Measurements from ENCODE around the gene GHSR.
A peak's percentile ranks its signal among the peaks of the same experiment; 100 is the strongest.

The GHSR gene, protein sequence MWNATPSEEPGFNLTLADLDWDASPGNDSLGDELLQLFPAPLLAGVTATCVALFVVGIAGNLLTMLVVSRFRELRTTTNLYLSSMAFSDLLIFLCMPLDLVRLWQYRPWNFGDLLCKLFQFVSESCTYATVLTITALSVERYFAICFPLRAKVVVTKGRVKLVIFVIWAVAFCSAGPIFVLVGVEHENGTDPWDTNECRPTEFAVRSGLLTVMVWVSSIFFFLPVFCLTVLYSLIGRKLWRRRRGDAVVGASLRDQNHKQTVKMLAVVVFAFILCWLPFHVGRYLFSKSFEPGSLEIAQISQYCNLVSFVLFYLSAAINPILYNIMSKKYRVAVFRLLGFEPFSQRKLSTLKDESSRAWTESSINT

DNA sequence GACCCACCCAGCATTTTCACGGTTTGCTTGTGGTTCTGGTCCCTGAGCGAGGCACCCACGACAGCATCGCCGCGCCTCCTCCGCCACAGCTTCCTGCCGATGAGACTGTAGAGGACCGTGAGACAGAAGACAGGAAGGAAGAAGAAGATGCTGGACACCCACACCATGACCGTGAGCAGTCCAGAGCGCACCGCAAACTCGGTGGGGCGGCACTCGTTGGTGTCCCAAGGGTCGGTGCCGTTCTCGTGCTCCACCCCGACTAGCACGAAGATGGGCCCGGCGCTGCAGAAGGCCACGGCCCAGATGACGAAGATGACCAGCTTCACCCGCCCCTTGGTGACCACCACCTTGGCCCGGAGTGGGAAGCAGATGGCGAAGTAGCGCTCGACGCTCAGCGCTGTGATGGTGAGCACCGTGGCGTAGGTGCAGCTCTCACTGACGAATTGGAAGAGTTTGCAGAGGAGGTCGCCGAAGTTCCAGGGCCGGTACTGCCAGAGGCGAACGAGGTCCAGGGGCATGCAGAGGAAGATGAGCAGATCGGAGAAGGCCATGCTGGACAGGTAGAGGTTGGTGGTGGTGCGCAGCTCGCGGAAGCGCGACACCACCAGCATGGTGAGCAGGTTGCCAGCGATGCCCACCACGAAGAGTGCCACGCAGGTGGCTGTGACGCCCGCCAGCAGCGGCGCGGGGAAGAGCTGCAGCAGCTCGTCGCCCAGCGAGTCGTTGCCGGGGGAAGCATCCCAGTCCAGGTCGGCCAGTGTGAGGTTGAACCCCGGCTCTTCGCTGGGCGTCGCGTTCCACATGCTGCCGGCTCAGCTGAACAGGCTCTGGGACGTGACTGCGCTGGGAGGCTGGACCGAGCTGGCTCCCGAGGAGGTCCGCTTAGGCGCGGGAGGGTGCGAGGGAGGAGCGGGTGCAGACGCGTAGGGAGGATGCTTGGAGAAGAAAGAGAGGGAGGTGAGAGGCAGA lies at the start of gene GHSR:
Gene GHSR, minus strand, starts transcription at position 846 of the 969 bp plus-strand sequence. Its CDS starts 43 bp downstream, at position 803.
- DNase-seq: no peak

DNA sequence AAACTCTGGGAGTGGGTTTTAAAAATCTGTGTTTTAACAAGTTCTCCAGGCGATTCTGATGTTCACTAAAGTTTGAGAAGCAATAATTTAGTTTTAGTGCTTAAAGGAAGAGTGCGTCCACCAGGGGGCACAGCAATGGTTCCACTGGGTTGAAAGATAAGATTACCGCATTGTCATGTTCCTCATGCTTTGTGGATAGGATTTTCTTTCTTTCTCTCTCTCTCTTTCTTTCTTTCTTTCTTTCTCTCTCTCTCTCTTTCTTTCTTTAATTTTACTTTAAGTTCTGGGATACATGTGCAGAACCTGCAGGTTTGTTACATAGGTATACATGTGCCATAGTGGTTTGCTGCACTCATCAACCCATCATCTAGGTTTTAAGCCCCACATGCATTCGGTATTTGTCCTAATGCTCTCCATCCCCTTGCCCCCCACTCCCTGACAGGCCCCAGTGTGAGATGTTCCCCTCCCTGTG lies 42.0 kb upstream of the GHSR start:
- DNase-seq: peak; percentile 30

DNA sequence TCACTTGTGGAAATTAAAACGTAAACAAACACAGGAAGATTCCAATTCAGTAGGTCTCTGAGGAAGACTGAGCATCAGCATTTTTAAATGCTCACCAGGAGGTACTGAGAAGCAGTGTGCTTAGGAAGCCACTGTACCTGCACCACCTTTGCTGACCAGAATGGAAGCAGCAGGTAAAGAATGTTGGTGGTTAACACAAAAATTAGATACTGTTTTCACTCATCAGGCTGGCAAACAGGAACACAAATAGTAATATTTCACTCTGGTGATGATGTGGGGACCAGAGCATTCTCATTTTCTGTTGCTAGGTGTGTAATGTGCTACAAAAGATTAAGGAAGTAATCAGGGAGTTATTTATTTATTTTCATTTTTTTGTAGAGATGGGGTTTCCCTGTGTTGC lies 29.9 kb upstream of the GHSR start:
- DNase-seq: no peak

DNA sequence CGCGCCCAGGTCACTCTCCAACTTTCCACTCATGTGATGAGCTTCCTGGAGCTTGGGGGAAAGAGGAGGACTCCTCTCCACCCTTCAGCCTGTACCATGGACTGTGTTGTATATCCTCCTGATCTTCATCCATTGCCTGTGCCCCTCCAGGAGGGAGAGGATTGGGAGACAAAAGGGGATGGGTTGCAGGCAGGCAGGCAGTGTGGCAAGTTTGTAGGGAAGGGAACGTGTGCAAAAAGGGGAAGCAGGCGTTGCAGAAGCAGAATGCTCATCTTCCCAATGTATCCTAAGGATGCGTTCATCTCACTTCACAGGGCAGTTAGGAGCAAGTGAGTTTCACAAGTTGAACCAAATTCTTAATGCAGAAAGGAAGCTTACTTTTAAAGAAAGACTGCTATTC lies 28.1 kb upstream of the GHSR start:
- no peak for DNase-seq

DNA sequence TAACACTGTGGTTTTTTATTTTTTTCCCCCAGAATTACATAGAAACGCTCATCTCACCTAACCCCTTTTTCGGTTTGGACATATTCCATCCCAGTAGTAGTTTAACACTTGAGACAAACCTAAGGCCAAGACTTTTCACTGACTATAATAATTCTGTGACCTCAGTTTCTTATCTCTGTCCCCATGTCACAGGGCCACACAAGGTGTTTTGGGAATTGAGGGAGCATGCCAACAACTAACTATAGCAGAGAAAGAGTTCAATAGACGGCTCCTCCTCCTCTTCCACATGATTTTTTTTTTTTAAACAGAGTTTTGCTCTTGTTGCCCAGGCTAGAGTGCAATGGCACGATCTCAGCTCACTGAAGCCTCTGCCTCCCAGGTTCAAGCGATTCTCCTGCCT lies 27.4 kb upstream of the GHSR start:
- DNase-seq: no peak

DNA sequence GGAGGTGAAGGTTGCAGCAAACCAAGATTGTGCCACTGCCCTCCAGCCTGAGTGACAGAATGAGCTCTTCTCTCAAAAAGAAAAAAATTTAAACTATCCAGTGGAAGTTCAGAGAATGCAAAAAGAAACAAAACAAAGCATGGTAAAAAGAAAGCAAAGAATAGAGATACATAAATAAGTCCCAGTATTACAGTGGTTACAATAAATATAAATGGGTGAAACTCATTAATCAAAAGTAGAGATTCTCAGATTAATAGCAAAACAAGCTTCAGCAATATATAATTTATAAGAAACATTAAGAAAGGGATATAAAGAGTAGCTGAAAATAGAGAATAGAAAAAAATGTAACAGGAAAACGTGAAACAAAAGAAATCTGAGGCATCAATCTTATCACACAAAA lies 23.6 kb upstream of the GHSR start:
- DNase-seq: no peak

DNA sequence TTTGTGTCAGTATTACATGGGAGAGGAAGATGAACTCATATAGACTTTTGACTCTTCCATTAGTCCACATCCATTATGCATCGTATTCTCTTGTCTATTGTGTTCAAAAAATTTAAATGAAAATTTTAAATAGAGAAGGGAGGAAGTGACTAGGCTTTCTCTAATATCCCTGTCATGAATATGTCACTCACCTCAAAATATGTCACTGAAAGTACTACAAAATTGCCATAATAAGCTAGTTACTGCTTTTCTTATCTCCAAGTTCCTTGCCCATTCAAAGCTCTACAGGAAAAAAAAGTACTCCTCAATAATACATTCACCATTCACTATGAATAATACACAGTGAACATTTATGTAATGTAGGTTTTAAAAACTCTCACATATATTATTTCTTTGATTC lies 22.3 kb upstream of the GHSR start:
- DNase-seq: no peak

DNA sequence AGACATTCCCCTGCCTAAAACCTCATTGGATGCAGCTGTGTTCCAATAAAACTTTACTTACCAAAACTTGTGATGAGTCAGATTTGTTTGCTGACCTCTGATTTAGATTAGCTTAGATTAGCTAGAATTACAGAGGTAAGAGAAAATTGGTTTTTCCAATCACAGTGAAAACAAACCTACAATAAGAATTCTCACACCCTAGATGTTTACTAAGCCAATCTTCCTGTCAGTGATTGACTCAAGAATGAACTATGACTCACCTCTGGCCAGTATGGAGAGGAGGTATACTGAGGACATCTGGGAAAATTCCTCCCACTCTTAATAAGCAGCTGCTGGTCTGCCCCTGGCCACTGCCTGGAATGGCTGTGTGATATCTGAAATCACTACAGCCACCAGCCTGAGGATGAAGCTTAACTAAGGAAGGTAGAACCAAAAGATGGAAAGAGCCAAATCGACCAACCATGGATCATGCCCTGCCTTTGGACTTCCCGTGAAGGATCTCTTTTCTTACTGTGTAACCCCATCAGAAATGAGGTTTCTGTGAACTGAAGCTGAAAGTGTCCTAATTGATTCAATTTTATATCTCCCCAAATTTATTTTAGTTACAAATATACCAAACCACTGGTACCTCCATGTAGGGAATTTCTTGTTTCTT lies 19.0 kb upstream of the GHSR start:
- no peak for DNase-seq

DNA sequence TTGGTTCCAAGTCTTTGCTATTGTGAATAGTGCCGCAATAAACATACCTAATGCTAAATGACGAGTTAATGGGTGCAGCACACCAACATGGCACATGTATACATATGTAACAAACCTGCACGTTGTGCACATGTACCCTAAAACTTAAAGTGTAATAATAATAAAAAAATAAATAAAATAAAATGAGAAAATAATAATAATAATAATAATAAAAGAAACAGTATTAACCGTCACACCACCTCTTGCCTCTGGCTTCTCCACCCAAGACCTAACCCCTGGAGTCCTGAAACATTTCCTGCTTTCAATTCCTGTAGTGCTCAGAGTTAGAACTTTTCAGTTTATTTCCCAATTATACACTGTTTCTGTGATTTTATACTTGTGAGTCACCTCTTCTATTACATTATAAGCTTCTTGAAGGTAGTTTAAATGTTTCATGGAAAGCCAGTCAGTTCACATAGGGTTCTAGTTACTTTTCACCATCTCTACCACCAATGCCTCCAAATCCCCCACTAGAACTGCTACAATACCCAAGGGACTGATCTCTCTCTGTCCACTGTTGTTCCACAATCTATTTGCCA lies 18.4 kb upstream of the GHSR start:
- no peak for DNase-seq

DNA sequence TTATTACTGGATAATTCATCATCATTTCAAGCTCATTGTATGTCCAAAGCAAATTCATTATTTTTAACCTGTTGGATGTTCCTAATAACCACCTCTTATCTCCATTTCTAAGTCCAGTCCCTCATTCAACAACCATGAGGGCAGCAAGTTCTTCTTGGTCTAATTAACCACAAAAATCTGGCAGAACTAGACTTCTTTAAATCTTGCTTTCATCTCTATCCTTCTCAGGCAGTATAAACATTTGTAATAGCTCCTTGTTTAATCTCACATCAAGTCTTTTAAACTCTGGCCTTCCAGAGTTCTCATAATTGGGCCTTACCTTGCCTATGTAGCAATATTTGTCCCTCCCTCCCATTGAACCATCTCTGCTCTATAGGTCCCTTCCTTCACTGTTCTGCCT lies 17.0 kb upstream of the GHSR start:
- no peak for DNase-seq

DNA sequence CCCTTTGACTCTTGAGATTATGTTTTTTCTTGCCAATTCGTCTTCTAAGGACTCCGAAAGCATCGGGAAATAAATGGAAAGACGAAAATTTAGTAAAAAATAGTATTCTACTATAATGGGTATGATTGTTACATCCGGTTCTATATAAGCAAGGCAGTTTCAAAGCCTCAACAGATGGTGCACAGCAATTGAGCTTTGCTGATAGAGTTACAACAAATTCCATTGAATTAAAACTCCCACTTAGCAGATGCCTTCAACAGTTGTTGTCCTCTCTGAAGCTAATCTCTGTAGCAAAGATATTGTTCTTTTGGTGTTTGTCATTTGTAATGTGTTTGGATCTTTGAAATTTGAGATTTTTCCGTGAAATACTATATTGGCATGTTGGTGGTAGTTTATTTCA lies 16.1 kb upstream of the GHSR start:
- no peak for DNase-seq

DNA sequence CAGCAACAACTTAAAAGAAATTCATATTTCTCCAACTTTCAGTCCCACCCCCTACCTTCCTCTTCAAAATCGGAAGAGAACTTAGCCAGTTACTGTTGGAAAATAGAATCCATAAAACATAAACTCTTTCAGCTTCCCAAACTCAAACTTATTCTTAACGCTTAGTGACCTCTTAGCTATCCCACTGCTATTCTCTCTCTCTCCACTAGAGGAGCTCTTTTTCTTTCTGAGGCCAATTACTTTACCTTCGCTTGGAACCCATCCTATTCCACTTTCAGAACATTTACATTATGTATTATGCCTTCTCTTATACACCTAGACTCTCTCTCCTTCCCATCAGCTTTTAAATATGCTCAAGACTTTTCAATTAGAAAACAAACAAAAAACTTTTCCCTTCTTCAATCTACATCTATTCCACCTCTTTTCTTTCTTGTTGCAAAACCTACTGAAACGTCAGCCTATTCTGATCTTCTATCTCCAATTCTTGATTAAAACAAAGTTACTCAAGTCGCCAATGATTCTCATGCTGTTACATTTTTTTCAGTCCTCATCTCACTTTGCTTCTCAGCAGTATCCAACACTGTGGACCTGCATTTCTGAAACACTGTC lies 13.4 kb upstream of the GHSR start:
- no peak for DNase-seq

DNA sequence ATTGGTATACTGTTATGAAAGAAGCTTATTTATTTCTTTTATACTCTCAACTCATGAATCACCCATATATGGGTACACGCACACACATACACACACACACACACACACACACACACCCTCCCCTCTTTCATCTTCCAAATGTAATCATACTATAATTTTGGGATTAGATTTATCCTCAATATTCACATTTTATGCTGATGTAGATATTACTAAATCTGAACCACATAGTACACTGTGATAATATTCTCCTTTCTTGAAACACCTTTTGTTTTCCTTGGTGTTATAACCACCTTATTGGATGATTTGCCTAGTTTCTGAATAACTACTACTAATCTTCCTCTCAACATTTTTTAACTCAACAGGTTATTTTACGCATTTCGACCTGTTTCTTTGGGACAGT lies 8.1 kb upstream of the GHSR start:
- DNase-seq: no peak

DNA sequence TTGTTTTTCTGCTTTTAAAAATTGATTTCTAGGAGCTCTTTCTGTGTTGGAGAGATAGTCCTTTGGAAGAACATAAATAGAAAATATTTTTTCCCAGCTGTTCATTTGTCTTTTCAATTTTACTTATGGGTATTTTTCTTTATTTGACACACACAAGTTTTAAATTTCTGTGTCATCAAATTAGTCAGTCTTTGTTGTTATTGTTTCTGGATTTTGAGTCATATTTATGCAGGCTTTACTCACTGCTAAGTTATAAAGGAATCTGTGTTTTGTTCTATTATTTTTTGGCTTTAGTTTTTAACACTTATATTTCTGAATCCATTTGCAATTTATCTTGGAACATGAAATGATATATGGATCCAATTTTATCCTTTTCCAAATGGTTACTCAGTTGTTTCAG lies 5.9 kb upstream of the GHSR start:
- no peak for DNase-seq

DNA sequence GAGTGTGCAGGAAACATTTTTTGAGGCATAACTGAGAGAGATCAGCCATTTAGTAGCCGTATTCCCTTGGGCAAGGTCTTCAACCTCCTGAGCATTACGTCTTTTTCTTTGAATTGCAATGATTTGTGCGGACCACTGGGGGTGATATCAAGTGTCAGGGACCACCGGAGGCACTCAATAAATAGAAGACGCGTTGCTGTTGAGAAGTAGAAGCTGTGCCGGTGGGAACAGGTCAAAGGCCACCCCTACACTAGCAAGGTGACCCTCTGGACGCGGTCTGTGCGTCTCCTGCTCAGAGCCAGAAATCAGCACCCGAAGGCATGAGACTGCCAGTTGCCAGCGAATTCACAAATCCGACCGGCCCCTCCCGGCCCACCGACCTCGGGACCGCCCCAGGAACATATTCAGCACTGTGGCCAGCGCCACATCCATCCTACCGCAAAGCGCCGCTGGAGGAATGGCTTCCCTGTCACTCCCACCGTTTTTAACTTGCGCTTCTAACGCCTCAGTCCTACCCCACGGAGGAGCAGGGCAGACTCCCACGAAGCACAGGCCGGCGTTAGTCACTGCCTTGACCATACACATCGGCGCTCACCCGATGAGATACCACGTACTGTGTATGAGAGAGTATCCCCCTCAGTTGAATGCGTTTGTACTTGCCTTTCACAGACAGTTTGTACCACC lies 1.4 kb upstream of the GHSR start:
- DNase-seq: no peak

DNA sequence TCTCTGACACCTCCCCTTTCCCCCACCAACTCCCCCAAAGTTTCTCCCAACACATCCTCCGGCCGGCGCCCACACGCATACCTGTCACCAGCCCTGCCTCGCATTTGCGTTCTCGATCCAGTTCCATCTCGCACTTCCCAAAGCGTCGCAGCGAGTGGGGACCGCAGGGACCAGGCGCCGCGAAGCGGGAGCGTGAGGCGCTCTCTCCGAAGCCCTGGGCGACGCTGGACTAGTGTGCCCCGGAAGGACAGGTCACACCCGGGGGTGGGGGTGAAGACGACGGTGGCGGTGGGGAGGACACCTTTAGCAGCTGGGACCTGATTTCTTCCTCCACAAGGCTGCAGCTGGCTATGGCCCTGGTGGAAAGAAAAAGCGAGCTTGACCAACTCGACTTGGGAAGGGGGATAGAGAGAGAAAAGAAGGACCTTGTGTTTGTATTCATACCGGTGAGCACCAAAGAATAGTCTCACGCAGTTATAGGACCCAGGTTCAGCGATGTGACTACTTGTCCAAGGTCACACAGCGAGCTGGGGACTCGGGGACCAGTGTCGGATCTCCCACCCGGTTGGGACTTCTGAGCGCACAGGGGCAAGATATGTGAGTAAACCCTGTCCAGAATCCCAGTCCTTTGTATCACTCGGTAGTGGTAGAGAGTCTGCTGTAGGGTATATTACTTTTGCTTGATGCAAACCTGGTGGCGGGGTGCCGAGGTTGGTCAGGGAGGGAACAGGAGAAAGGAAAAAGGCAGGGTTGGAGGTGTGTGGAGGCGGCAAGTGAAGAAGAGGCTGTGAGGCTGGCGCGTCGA lies 607 bp upstream of the GHSR start:
- no peak for DNase-seq

DNA sequence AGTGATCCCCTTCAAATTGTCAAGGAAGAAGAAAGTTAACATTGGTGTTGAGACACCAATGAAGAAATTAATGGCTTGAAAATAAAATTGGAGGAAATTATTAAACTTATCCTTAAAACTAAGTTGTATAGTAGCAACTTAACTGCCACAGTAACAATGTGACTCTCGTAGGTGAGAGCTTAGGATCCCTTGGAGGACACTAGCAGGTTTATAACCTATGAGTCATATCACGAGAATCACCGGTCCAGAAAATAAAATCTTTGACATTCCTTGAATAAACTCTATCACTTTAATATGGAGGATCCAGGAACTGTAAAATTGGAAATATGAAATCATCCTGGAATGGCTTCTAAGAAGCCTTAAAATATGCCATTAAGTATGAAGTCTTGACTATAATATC lies 2.1 kb downstream of the GHSR start:
- DNase-seq: no peak

DNA sequence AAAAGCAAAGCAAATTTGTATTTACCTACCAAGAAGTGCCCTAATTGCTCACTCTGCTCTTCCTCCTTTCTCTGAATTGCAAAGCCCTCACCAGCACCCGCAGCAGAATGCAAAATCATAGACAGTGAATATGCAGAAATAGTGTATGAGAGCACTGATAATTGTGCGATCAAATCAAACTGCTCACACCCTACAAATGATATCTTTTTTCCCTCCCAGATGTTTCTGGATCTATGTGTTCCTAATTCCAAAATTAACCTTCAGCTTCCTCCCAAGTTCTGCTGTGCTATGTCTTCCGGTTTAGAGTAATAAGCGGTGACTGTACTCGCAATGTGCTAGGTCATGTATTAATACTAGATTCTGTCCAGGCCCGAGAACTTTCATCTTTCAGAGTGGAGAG lies 3.4 kb downstream of the GHSR start:
- DNase-seq: no peak

DNA sequence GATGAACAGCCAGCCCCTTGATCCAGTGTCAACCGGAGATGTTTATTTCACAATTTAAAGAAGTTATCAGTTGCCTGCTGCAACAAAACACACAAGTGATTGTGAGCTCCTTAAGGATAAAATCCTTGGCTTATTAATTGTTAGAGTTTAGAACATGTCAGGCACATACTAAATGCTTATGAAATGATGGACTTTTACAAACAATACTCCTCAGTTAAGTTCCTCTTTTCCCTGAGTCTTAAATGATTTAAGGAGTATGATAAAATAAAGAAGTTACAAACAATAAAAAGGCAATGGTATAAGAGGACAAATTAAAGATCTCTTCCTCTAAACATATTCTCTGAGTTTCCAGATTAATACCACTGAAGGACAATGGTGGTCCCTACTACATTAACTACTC lies 5.7 kb downstream of the GHSR start:
- DNase-seq: no peak

DNA sequence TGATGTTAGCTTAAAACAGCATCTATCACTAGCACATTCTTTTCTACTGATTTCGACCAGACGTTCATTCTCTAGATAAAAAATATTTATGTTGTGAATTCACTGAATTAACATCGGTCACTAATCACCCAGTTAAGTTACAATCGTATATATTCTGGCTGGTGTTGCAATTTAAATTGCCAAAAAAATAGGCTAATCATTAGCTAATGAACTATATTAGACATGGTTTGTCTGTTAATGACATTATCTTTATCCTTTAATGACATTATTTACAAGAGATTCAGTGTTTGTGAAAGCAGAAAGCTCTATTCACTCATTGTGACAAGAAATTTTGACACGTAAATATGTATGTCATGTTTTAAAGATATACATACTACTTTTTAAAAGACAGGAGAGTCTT lies 6.7 kb downstream of the GHSR start:
- DNase-seq: no peak

DNA sequence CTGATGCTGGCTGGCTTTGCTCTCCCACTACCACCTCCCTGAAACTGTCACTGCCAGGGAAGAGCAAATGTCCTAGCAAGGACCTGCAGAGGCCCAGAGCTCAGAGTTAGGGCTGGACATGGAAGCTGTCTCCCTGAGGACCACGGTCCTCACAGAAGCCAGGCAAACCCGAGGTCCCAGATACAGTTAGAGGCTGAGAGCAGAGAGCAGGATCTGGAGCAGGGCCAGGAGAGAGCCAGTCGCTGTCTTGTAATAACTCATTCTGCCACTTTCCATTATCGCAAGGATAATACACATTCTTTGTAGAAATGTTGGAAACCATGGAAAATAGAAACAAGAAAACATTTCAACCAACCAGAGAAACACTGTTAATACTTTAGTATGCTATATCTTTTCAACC lies 10.1 kb downstream of the GHSR start:
- no peak for DNase-seq
